ENCODE results near the gene PINLYP.

GRCh38 chr19:43546581-43546980, 29.0 kb upstream of the PINLYP start:
- TF ChIP-seq, protein P1, sequence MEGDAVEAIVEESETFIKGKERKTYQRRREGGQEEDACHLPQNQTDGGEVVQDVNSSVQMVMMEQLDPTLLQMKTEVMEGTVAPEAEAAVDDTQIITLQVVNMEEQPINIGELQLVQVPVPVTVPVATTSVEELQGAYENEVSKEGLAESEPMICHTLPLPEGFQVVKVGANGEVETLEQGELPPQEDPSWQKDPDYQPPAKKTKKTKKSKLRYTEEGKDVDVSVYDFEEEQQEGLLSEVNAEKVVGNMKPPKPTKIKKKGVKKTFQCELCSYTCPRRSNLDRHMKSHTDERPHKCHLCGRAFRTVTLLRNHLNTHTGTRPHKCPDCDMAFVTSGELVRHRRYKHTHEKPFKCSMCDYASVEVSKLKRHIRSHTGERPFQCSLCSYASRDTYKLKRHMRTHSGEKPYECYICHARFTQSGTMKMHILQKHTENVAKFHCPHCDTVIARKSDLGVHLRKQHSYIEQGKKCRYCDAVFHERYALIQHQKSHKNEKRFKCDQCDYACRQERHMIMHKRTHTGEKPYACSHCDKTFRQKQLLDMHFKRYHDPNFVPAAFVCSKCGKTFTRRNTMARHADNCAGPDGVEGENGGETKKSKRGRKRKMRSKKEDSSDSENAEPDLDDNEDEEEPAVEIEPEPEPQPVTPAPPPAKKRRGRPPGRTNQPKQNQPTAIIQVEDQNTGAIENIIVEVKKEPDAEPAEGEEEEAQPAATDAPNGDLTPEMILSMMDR (IDR thresholded peaks at IDR 0.05) = no peak
- no peak for TF ChIP-seq POLR2A (IDR thresholded peaks at IDR 0.05)
